Thymus (tissue), 11 donors: ENCODE measurements around the gene NHLRC4. TPM values are rescaled to one million over a fixed set of nuclear protein-coding genes. Genes with fewer than 3 reads are reported as not detected.

Source experiments
- DNase-seq, 9 donors: peaks; one replicate each; pipeline ENCODE4 v3.0.0-alpha.2; 2013; ENCODE audit warnings: low spot score in 9 of 9, low read depth in 6 of 9, missing footprints in 1 of 9
- H3K27ac ChIP-seq, 2 donors: one replicate each; pipeline ENCODE4 v1.5.1; 2013; ENCODE audit warnings: control low read depth in 1 of 2, low read depth in 1 of 2, low read length in 1 of 2, mild to moderate bottlenecking in 1 of 2, moderate library complexity in 1 of 2
- H3K27me3 ChIP-seq, 2 donors: one replicate each; pipeline ENCODE4 v1.5.1; 2013; ENCODE audit warnings: low read length in 1 of 2; ENCODE audit not compliant: control insufficient read depth in 2 of 2, insufficient read depth in 1 of 2
- H3K36me3 ChIP-seq, 2 donors: one replicate each; pipeline ENCODE4 v1.5.1; 2013; ENCODE audit warnings: low read length in 1 of 2, mild to moderate bottlenecking in 1 of 2, moderate library complexity in 1 of 2; ENCODE audit not compliant: control insufficient read depth in 2 of 2, insufficient read depth in 2 of 2
- H3K4me1 ChIP-seq, 2 donors: one replicate each; pipeline ENCODE4 v1.5.1; 2013; ENCODE audit warnings: low read length in 2 of 2; ENCODE audit not compliant: control insufficient read depth in 2 of 2, insufficient read depth in 2 of 2
- H3K4me3 ChIP-seq, 2 donors: one replicate each; pipeline ENCODE4 v1.5.1; 2013; ENCODE audit warnings: low read length in 2 of 2, control low read depth in 1 of 2, mild to moderate bottlenecking in 1 of 2
- H3K9me3 ChIP-seq, 2 donors: one replicate each; pipeline ENCODE4 v1.5.1; 2013; ENCODE audit warnings: low read length in 1 of 2, mild to moderate bottlenecking in 1 of 2; ENCODE audit not compliant: control insufficient read depth in 2 of 2, insufficient read depth in 1 of 2
- WGBS: extraction: QIAGEN DNeasy Blood & Tissue Kit; methylation state at CpG from one replicate; pipeline ENCODE4 v1.1.7; 2013; 5-methylcytosine and 5-hydroxymethylcytosine counted together
- polyA plus RNA-seq: library from polyadenylated mRNA; stranded (reverse); fragments of 200-250 nt; gene quantifications from one replicate; pipeline ENCODE4 v1.2.3, GENCODE V29; 2013
- total RNA-seq: library from RNA; stranded (reverse); fragments of 120-200 nt; gene quantifications from one replicate; pipeline ENCODE4 v1.2.4, GENCODE V29; 2013
- donor health status: healthy.

Gene NHLRC4
- total and polyA plus RNA-seq, 2 donors, result 3.1 to 5.5 TPM

- DNase-seq, result no peak
- 97% methylated on average over 54 of the region's 54 CpGs for WGBS
- Histone ChIP-seq H3K27me3 (no peaks in the 10 kb centered on the region), H3K9me3 (peaks cover 0 to 1% of the 10 kb centered on the region in 2 donors), H3K4me1 (no peaks in the 10 kb centered on the region), H3K36me3 (peaks cover 22 to 86% of the 10 kb centered on the region in 2 donors), H3K27ac (no peak overlapping the region), H3K4me3 (no peak overlapping the region)
Measured at GRCh38 chr16:549544-550263, 17.1 kb upstream of the NHLRC4 start.

DNA sequence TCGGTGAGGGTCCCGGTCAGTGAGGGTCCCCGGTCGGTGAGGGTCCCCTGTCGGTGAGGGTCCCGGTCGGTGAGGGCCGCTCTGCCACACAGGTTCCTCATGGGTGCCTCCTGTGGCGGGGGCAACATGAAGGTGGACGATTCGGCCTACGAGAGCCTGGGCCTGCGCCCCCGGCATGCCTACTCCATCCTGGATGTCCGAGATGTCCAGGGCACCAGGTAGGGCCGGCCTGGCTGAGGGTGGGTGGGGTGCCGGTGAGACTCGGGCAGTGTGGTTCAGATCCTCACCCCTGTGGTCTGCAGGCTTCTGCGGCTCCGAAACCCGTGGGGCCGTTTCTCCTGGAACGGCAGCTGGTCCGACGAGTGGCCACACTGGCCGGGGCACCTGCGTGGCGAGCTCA, 15.6 kb upstream of the NHLRC4 start:
- 98% methylated on average over 28 of the region's 28 CpGs for WGBS
- no peaks in the 10 kb centered on the region for H3K27me3 ChIP-seq
- DNase-seq, result no peak
- peaks cover 22 to 79% of the 10 kb centered on the region in 2 donors for H3K36me3 ChIP-seq
- H3K27ac ChIP-seq, result no peak overlapping the region
- no peaks in the 10 kb centered on the region for H3K4me1 ChIP-seq
- peaks cover 0 to 1% of the 10 kb centered on the region in 2 donors for H3K9me3 ChIP-seq
- no peak overlapping the region for H3K4me3 ChIP-seq

DNA sequence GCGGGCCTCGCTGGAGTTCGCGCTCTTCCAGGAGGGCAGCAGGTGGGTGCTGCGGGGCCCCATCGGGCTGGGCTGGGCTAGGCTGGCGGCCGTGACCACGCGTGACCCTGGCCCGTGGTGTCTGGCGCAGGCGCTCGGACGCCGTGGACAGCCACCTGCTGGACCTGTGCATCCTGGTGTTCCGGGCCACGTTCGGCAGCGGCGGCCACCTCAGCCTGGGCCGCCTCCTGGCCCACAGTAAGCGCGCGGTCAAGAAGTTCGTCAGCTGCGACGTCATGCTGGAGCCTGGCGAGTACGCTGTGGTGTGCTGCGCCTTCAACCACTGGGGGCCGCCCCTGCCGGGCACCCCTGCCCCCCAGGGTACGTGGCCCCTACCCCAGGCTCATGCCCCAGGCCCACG, 14.6 kb upstream of the NHLRC4 start:
- Histone ChIP-seq H3K4me1 (no peaks in the 10 kb centered on the region), H3K4me3 (no peak overlapping the region), H3K27ac (no peak overlapping the region), H3K27me3 (peaks cover 0 to 2% of the 10 kb centered on the region in 2 donors), H3K9me3 (peaks cover 0 to 1% of the 10 kb centered on the region in 2 donors), H3K36me3 (peaks cover 22 to 75% of the 10 kb centered on the region in 2 donors)
- WGBS, result 98% methylated on average over 35 of the region's 35 CpGs
- no peak for DNase-seq

DNA sequence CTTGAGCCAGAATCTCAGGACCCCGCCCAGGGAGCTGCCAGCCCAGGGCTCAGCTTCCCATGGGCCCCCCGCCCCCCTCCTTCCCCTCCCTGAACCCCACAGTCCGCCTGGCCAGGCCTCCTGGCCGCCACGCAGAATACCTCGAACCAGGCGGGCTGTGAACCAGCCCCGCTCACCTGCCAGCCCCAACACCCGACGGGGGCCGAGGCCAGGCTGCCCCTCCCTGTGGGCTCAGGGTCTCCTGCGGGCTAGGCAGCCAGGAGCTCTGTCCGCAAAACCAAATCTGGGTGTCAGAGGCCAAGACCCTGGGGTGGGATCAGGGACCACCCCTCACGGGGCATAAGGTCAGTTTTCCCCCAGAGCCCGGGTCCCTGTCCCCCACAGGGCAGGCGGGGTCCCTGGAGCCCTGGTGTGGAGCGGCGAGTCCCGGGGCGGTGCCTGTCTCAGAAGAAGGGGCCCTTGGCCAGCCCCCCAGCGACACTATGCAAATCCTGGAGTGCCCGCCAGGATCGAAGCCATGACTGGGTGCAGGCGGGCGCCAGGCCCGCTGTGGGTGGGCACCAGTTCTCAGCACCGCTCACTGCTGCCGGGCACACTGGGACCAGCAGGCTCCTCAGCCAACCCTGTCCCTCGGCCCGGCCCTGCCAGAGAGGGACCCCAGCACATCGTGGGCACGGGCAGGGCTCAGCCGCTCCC, 13.1 kb upstream of the NHLRC4 start:
- Histone ChIP-seq H3K27me3 (peaks cover 9 to 18% of the 10 kb centered on the region in 2 donors), H3K4me1 (peaks cover 0 to 5% of the 10 kb centered on the region in 2 donors), H3K27ac (no peak overlapping the region), H3K4me3 (no peak overlapping the region), H3K36me3 (peaks cover 19 to 60% of the 10 kb centered on the region in 2 donors), H3K9me3 (peaks cover 0 to 1% of the 10 kb centered on the region in 2 donors)
- 98% methylated on average over 33 of the region's 33 CpGs for WGBS
- no peak for DNase-seq

GRCh38 chr16:554297-554621, 12.5 kb upstream of the NHLRC4 start:
- 95% methylated on average over 11 of the region's 11 CpGs for WGBS
- peaks cover 0 to 5% of the 10 kb centered on the region in 2 donors for H3K4me1 ChIP-seq
- H3K27me3 ChIP-seq, result peaks cover 14 to 23% of the 10 kb centered on the region in 2 donors
- peaks cover 17 to 55% of the 10 kb centered on the region in 2 donors for H3K36me3 ChIP-seq
- DNase-seq, result no peak
- no peak overlapping the region for H3K4me3 ChIP-seq
- H3K9me3 ChIP-seq, result peaks cover 0 to 1% of the 10 kb centered on the region in 2 donors
- no peak overlapping the region for H3K27ac ChIP-seq

GRCh38 chr16:554640-555365, 12.0 kb upstream of the NHLRC4 start:
- Histone ChIP-seq H3K9me3 (peaks cover 1 to 4% of the 10 kb centered on the region in 2 donors), H3K27ac (no peak overlapping the region), H3K4me1 (peaks cover 0 to 5% of the 10 kb centered on the region in 2 donors), H3K4me3 (no peak overlapping the region), H3K36me3 (peaks cover 12 to 50% of the 10 kb centered on the region in 2 donors), H3K27me3 (peaks cover 20 to 29% of the 10 kb centered on the region in 2 donors)
- no peak for DNase-seq
- 91% methylated on average over 54 of the region's 54 CpGs for WGBS

- DNase-seq, result no peak
- WGBS, result 92% methylated on average over 32 of the region's 32 CpGs
- peaks cover 0 to 5% of the 10 kb centered on the region in 2 donors for H3K4me1 ChIP-seq
Measured at GRCh38 chr16:555528-556473, 11.0 kb upstream of the NHLRC4 start.

GRCh38 chr16:556474-557173, 10.2 kb upstream of the NHLRC4 start:
- DNase-seq, result no peak
- H3K27ac ChIP-seq, result no peak overlapping the region
- WGBS, result 97% methylated on average over 32 of the region's 32 CpGs

More at GRCh38 chr16:555528-556473, 11.0 kb upstream of the NHLRC4 start:
- no peak overlapping the region for H3K4me3 ChIP-seq
- H3K36me3 ChIP-seq, result peaks cover 12 to 41% of the 10 kb centered on the region in 2 donors
- no peak overlapping the region for H3K27ac ChIP-seq
- H3K27me3 ChIP-seq, result peaks cover 29 to 31% of the 10 kb centered on the region in 2 donors
- peaks cover 1 to 4% of the 10 kb centered on the region in 2 donors for H3K9me3 ChIP-seq

More at GRCh38 chr16:556474-557173, 10.2 kb upstream of the NHLRC4 start:
- Histone ChIP-seq H3K9me3 (peaks cover 0 to 4% of the 10 kb centered on the region in 2 donors), H3K36me3 (peaks cover 9 to 33% of the 10 kb centered on the region in 2 donors), H3K4me1 (peaks cover 0 to 5% of the 10 kb centered on the region in 2 donors), H3K27me3 (peaks cover 37 to 39% of the 10 kb centered on the region in 2 donors), H3K4me3 (no peak overlapping the region)
